NK-92 (cell line): ENCODE results near the gene CCDC33.

Source experiments
- DNase-seq: peaks from one replicate; lab custom pipeline; 2025; ENCODE audit not compliant: unreplicated experiment; lab: John Stamatoyannopoulos, UW

Gene CCDC33

DNA sequence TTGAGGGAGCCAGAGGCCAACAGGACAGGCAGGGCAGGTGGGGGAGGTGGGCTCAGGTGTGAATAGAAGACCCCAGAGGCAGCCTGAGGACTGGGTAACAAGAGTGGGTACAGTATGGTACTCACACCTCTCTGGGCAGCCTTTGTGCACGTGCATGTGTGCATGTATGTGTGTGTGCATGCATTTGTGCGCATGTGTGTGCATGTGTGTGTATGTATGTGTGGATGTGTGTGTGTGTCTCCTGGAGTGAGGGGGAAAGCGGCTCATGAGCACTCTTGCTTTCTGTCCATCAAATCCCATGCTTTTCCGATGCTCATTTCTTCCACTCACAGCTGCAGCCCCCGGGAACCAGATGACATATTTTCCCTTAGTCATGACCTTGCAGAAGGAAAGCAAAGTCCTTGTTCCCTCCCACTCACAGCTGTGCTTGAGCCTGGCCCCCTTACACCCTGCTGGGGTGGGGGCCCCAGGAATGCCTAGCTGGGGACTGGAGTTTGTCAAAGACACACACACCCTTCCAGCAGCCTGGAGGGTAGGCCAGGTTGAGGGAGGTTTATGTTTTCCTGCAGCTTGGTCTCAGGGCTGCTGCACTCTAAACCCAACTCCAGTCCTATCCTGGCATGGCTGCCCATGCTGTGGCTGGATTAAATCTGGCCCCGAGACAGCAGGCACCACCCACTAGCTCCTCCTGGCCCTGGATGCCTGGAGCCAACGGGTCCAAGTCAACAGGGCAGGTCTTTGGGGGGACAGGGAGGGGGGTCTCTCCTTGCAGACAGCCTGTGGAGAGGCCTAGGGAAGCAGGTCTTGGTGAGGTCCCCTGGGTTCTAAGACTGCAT, 22.5 kb downstream of the CCDC33 start:
- no peak for DNase-seq

GRCh38 chr15:74259292-74259648, 23.1 kb downstream of the CCDC33 start:
- DNase-seq: no peak

DNA sequence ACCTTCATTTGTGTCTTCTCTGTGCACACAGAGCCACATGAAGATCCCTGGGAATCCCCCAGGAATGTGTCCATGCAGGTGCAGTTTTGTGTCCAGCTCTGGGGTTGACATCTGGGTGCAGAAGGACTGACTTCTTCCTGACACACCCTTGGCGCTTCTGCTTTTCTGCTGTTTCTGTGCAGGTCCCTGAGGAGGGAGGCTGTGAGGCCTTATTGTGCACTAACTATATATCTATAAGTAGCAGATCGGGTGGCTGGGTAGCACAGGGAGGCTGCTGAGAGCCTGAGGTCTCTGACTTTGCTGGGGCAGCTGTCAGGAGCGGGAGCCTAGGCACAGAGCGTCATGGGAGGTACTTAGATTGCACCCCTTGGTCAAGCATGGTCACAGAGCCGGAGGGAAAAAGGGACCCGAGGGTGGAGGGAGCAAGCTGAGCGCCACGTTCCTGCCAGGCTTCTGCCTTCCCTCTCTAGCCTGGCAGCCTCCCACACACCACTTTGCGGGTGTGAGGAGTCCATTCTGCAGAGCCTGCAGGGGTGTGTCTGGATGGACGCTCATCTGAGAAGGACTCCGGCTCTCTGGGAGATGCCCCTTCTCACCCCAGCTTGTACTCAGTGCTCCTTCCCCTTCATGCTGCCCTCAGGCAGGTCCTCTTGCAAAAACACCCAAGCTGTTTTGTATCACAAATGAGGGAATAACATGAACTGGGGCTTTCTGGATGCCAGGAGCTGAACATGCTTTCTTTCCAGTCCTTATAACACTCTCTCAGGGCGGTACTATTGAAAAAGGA, 23.9 kb downstream of the CCDC33 start:
- DNase-seq: no peak

- DNase-seq: no peak
Observed at GRCh38 chr15:74261041-74261440, 24.9 kb downstream of the CCDC33 start.

DNA sequence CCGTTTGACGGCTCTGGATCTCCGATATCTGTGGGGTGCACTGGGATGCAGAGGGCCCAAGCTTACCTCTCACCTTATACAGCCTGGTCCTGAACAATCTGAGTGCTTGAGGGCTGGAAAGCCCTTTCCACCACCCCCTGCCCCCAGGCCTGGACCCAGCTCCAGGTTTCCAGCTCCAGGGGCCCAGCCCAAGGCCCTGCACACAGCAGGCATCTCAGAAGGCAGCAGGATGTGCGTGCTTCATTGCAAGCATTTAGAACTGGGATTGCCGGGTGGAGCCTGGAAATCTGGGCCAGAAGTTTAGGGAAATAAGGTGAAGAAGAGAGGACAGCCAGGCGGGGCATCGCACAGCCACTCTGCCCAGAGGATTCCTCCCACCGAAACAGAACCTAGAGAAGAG, 25.6 kb downstream of the CCDC33 start:
- no peak for DNase-seq

DNA sequence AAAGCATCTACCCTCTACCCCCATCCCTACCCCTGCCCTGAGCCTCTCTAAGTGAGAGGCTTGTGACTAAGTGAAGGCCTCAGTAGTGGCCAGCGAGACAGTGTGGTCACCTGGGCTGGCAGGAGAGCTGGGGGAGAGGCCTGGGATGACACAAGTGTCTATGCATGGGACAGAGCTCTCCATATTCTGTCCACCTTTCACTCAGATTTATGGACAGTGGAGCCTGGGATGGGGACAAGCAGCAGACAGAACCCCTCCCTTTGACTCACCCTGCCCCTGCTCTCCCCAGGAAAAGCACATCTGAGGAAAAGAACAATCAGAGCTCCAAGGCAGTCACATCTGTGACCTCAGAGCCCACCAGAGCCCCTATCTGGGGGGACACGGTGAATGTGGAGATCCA, 26.0 kb downstream of the CCDC33 start:
- no peak for DNase-seq

DNA sequence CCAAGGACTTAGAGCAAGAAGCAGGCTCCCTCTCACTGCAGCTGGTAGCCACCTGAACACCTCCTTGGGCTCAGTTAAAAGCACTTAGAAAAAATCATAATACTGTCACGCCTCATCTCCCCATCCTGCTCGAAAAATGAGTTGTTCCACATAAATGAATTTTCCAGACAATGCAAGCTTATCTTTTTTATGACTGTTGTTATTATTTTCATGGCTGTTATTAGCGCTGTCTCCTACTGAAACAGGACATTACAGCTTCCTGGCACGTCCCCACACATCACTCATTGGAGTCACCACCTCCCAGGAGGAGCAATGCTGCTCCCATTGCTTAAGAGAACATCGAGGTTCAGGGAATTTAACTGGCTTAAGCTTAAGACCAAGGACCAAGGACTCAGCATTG, 26.5 kb downstream of the CCDC33 start:
- DNase-seq: no peak

DNA sequence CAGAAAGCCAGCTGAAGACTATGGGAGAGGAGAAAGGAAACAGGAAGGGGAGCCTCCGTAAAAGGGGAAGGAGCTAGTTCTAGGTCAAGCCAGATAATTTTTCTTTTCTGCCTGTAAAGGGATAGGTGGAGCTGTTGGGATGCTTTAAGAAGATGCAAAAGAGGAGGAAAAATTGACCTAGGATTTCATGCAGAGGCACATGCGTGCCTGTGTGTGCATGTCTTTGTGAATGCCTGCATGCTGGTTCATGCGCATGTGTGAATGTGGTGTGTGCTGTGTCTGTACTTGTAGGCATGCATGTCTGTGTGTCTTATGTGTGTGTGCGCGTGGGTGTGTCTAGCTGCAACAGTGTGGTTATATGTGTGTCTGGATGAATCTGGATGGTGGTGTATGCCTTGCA, 27.3 kb downstream of the CCDC33 start:
- no peak for DNase-seq

DNA sequence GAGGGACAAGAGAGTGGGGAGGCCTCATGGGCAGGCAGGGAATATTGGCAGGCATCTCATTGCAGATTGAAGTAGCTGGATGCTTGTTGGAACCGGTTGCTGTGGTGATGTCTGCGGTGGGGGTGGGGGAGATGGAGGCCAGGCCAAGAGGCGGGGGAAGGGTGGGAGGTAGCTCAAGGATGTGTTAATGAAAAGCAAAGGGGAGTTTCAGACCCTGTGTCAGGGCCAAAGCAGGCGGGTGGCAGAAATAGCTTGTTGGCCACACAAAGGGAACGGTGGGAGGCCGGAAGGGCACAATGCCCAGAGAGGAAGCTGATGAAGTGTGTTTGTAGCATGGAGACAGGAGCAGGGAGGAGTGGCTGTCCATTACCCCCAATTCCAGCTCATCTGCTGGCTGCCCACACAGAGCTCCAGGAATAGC, 28.0 kb downstream of the CCDC33 start:
- no peak for DNase-seq

GRCh38 chr15:74265046-74265639, 29.0 kb downstream of the CCDC33 start:
- DNase-seq: no peak

GRCh38 chr15:74268020-74268419, 31.9 kb downstream of the CCDC33 start:
- DNase-seq: no peak

DNA sequence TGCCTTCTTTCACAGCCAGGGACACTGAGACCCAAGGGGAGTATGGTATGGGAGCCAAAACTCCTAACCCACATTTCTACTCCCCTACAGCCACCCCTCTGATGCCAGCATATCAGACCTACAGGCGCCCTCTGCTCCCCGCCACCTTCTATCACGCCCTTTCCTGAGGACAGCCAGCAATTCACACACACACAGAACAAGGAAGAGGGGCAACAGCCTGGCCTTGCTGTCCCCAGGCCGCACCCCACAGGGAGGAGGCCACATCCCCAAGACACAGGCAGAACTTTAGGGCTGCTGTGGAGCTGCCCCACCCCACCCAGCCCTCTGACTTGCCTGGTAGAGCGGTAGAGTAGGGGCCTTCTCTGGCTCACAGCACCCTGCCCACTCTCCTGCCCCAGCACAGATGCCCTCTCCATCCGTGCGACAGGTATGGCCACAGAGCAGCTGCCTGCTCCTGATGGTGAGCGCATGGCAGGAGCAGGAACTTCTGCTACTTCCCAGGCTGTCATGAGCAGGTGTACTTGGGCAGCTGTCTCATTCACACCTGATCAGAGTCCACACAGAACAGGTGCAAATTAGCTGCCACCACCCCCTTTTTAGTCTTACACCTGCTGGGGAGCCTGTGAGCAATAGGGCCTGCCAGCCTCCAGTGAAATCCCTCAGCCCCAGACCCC, 33.4 kb downstream of the CCDC33 start:
- DNase-seq: no peak

DNA sequence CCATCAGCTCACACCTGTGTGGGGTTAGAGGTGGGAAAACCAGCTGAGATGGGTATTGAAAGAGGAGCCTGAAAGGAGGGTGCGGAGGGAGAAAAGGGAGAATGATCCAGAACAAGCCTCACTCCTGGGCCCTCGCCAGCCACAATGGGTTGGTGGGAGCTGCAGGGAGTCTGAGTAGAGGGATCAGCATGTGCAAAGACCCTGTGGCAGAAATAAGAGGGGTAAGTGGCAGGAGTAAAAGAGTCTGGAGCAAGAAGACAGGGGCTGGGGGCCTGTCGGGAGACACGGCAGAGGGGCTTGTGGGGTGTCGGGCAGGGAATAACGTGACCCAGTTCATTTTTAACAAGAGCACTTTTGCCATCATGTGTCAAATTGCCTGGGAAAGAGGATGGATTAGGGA, 34.0 kb downstream of the CCDC33 start:
- DNase-seq: no peak

DNA sequence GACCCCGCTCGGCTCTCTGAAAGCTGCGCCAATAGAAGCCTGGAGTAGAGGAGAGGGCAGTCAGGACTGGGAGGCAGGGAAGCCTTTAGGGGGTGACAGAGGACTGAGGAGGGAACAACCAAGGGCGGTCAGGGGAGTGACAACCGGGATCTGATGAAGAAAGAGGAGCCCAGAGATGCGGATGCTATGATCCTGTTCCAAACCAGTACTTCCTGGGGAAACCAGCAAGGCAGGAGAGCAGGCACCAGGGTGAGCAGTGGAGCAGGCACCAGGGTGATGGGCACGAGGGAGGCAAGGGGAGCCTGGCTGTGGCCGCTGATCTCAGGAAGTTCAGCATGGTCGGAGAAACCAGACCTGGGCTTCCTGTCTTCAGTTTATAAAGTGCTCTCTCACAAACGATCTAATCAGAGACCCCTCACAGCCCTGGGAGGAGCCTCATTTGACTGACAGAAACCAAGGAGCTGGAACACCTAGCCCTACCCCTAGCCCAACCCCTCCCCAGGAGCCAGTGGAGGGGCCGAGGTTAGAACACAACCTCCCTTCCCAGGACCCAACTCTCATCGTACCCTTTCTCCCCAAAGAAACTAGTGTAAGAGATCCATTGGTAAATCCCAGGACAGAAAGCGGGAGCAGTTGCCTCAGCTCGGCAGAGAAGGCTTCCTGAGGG, 34.9 kb downstream of the CCDC33 start:
- no peak for DNase-seq

- no peak for DNase-seq
Observed at GRCh38 chr15:74272812-74273211, 36.7 kb downstream of the CCDC33 start.

- no peak for DNase-seq
Observed at GRCh38 chr15:74274470-74275038, 38.4 kb downstream of the CCDC33 start.

- DNase-seq: no peak
Observed at GRCh38 chr15:74275957-74276356, 39.8 kb downstream of the CCDC33 start.

DNA sequence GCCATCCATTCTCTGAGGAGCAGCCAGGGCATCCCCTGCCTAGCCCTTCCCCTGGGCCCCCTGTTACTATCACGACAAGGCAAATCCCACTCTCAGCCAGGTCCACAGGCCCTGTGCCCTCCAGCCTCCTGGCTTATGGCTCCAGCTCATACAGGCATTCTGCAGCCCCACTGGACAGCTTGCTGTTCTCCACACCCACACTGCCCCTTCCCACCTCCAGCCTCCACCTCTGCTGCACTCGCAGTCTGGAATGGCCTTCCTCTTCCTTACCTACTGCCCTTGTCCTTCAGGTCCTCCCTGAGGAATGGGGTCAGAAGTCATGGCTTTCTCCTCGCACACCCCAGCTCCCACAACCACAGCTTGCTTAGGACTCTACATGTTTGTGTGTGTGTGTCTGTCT, 40.4 kb downstream of the CCDC33 start:
- no peak for DNase-seq

GRCh38 chr15:74277242-74277810, 41.2 kb downstream of the CCDC33 start:
- DNase-seq: no peak

DNA sequence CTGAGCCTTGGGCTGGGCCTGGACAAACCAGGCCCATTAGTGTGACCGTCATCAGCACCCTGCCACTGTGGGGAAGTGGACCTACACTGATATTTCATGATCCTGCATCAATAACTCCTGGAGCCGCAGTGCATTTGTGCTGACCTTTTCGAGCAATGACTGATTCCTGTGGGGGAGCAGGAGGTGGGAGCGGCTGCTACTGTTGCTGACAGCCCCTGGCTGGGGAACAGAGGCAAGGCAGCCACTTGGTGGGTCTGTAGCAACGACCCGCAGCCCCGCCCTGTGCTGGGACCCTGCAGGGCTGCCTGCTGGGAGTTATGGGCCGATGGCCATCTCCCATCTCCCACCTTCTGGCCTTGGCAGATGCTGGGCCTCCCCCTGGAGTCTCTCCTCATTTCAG, 42.1 kb downstream of the CCDC33 start:
- no peak for DNase-seq
